ENCODE measurements around the gene UNK.
A peak's percentile ranks its signal among the peaks of the same experiment; 100 is the strongest.
"Not testable (repeated sequence)": the region's sequence is repeated elsewhere in the genome, so short reads cannot be mapped to it uniquely, and the experiment has no call there.

The UNK gene

DNA sequence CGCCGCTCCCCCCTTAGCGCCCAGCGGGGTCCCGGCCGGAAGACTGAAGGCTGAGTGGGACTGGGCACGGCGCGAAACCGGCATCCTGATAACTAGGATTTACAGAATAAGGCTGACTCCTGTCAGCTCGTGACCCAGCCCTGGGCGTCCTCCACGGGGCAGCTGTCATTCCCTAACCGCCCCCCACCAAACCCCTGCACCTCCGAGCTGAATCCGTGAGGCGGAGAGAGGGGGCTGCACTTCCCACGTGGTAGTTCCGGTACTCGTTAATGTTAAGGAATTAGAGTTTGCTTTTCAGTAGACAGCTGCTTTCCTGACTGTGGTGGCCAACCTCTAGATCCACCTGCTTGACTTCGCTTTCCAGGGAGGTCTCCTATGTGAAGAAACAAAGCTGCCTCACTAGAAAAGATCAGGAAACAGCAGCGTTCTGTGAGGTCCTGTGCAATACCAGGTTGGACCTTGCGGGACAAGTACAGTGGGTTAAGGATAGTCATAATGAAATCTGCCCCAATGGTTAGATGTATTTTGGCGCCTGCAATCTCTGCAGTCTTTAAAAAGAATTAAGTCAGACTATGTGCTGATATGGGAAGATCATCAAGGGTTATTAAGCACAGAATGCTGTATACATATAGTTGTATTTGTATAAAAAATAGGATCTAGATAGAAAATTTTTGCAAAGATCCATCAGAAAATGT, 71.6 kb downstream of the UNK start:
- no peak for DNase-seq

DNA sequence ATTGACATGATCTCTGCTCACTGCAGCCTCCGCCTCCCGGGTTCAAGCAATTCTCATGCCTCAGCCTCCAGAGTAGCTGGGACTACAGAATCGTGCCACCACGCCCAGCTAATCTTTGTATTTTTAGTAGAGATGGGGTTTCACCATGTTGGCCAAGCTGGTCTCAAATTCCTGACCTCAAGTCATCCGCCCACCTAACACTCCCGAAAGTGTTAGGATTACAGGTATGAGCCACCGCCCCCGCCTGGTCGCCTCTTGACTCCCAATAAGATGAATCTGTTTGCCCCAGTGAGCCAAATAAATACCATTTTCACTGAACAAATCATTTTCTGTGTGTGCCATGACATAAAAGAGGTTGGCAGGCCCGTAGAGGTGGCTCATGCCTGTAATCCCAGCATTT, 74.8 kb downstream of the UNK start:
- DNase-seq: not testable (repeated sequence)

DNA sequence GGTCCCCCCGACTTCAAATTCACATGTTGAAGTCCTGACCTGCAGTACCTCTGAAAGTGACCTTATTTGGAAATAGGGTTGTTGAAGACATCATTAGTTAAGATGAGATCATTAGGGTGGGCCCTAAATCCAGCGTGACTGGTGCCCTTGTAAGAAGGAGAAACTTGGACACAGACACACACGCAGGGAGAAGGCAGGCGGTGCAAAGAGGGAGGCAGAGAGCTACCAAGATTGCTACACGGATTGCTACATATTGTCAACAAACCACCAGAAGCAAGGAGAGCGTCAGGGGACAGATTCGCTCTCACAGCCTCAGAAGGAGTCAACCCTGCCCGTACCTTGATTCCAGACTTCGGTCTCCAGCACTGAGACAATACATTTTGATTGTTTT, 77.3 kb downstream of the UNK start:
- DNase-seq: no peak

DNA sequence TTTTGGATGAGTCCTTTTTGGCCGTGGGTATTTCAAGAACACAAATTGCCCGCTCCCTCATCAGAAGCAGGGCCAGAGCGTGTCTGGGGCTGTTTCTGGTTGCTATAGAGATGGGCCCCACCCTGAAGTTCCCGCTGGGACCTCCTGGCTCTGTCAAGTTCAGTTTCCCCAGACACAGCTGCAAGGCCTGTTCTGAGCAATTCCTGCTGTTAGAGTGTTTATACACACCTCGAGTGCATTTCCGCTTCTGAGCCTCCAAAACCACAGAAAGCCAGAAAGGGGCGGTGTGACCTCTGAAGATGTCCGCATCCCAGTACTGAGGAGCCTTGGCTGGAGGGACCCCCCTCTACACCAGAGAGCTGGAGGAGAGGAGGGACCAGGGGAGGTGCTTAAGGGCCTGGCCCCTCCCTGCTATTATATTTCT, 79.9 kb downstream of the UNK start:
- no peak for DNase-seq

DNA sequence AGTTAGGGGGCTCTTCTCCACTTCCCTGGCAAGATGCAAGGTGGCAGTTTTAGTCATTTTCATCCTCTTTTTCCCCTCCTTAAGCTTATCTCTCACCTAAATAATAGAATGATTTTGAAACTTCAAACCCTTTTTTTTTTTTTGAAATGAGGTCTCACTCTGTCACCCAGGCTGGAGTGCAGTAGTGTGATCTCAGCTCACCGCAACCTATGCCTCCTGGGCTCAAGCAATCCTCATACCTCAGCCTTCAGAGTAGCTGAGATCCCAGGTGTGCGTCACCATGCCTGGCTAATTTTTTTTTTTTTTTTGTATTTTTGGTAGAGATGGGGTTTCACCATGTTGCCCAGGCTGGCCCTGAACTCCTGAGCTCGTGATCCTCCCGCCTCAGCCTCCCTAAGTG, 80.3 kb downstream of the UNK start:
- DNase-seq: not testable (repeated sequence)

DNA sequence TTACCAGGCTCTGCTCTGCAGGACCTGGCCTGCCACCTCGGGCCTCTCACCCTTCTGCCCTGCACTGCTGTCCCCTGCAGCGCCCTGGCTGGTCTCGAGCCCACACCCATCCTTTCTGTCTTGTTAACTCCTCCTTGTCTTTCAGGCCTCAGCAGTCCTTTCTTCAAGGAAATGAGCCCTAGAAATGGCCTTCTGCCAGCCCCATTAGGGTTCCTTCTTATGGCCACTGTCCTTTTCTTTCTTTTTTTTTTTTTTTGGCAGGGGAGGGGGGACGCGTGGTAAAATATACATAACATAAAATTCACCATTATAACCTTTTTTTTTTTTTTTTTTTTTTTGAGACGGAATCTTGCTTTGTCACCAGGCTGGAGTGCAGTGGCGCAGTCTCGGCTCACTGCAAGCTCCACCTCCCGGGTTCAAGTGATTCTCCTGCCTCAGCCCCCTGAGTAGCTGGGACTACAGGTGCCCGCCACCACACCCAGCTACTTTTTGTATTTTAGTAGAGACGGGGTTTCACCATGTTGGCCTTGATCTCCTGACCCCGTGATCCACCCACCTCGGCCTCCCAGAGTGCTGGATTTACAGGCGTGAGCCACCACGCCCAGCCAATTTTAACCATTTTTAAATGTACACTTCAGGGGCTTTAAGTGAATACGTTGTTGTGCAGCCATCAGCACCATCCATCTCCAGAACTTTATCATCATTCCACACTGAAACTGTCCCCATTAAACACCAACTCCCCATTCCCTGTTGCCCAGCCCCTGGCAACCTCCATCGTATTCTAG, 81.0 kb downstream of the UNK start:
- not testable (repeated sequence) for DNase-seq

DNA sequence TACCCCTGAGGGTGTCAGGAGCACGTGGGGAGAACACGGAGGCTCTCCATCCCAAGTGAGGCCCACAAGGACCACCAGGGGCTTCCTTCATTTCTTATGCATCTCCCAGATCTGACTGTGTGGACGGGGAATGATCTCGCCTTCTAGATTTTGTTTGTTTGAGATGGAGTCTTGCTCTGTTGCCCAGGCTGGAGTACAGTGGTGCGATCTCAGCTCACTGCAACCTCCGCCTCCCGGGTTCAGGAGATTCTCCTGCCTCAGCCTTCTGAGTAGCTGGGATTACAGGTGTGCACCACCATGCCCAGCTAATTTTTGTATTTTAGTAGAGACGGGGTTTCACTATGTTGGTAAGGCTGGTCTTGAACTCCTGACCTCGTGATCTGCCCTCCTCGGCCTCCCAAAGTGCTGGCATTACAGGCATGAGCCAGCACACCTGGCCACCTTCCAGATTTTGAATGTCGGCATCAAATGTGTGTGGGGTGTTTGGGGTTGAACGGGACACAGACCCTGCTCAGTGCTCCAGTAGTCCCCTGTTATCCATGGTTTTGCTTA, 84.2 kb downstream of the UNK start:
- not testable (repeated sequence) for DNase-seq

DNA sequence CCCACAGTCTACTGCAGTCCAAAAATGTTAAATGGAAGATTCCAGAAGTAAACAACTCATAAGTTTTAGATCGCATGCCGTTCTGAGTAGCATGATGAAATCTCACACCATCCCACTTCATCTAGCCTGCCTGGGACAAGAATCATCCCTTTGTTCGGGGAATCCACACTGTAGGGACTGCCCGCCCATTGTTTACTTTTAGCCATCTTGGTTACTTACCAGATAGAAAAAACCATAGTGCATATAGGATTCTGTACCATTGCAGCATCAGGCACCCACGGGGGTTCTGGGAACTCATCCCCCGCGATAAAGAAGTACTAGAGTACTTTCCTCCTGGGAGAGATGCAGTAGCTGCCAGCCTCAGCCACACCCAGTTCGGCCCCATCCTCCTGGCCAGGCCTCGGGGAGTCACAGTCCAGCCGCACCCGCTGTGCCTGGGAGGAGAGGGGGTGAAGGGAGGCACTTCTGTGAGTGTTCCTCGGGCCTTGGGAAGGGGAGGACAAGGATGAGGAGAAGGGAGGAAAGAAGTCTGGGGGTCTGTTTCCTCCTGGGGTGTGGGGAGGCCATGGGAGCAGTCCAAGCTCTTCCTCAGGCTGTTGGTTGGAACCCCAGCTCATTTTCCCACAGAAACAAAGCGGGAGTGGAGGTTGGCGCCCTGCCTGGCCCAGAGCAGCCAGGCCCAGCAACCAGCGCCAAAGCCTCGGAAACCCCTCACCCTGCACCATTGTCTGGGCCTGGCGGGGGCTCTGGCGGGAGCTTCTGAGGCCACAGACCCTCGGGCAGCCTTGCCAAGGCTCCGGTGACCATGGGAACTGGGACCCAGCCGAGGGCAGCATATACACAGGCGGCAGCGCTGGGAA, 84.9 kb downstream of the UNK start:
- DNase-seq: no peak

DNA sequence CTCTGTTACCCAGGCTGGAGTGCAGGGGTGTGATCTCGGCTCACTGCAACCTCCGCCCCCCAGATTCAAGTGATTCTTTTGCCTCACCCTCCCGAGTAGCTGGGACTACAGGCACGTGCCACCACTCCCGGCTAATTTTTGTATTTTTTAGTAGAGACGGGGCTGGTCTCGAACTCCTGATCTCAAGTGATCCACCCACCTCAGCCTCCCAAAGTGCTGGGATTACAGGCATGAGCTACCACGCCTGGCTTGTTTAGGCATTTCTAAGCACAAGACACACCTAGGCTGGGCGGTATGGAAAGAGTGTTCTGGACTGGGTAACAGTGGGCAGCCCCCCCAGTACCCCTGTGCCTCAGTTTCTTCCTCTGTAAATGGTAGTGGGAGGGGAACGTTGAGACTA, 85.6 kb downstream of the UNK start:
- DNase-seq: not testable (repeated sequence)

DNA sequence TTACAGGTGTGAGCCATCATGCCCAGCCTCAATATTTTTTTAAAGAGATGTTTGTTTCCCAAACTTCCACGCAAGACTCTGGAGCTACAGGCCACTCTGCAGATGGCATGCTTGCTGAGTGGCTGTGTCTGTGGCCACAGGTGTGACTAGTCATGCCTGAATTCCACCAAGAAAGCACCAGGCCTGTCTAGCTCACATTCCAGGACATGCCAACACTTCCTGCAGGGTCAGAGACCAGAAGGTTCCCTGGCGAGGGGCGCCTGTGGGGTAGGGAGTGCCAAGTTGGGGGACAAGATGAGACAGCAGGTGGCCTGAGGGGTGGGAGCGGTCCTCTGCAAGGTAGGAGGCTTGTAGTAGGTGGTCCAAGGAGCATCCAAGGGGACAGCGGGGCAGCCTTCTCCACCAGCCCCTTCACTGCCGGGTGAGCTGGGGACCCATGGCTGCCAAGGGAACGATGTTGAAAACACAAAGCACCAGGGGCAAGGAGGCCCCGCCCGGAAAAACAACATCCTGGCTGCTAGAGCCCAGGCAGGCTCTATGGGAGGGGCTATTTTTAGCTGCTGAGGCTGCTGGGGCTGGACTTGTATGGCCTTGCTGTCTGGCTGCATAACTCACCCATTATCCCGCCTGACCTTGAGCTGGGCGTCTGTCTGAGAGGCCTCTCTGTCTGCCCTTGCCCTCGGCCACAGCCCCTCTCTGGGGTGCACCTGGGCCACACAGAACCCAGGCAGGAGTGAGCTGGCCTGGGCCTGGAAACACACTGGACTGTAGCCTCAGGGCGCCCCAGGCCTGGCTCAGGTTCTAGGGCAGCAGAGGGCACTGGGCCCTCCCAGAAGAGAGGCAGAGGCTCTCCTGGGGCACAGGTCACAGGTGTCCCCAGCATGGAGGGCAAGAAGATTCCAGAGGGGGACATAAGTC, 88.1 kb downstream of the UNK start:
- DNase-seq: peak; percentile 43

DNA sequence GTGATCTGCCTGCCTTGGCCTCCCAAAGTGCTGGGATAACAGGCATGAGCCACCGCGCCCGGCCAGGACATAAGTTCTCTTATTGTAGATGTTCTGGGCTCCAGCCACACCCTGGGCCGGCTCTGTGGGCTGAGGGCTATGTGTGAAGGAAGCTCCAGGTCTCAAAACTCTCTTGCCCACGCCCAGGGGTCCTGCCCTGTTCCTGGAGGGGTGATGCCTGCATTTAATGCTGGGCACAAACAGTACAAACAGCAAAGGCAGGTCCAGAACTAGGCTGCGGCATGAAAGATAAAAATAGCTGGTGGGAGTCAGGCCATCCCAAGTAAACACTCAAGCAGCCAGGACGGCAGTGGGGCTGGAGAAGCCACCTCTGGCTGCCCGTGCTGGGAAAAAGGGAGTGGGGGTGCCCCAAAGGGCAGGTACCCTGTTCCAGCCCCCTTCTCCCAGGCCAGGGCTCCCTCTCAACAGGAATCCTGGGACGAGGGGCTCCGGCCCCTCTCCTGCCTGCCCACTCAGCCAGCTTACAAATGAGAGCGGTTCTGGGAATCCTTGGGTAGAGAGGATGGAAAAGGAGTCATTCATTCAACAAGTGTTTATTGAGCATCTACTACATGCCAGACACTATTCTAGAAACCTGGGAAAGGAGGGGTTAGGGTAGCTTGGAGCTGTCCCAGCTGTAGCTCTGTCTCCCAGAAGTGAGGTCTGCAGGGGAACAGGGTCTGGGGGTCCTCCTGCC, 89.1 kb downstream of the UNK start:
- no peak for DNase-seq

DNA sequence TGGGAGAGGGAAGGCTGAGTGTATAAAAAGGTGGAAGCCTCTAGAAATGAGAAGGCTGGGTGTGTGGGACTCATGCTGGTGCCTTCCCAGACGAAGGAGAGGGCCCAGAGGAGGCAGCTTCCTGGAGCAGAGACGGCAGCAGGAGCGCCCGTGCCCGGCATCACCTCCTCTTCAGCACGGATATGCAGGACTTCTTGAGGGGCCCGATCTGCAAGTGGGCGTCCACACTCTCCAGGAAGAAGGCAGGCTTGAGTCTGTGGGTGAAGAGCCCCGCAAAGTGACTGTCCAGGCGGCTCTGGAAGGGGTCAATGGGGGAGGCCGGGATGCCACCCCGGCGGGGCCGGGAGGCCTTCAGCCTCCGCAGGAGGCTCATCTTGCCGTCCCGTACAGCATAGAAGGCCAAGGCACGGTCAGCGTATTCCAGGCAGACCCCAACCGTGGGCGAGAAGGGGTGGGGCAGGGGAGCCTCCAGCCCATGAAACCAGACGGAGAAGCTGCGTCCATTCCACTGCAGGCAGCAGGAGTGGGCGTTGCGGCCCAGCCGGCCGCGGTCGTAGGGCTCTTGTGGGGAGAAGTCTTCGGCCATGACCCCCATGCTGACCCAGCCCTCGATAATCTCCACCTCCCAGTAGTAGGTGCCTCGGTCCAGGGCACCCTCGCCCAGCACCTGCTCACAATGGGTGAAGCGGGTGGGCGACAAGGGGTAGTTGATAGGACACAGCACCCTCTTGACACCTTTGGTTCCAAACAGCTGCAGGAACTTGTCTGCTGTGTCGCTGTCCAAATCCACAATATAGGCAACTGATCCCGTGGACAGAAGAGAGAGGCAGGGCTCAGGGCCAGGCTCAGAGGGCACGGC, 89.9 kb downstream of the UNK start:
- no peak for DNase-seq
